ENCODE measurements around the gene LINGO1. TPM values are rescaled to one million over a fixed set of nuclear protein-coding genes. Genes with fewer than 3 reads are reported as not detected.

The LINGO1 gene
- total RNA-seq, 1 experiment from 2014 or later = 51.3 TPM

GRCh38 chr15:77666296-77666660 is 33.6 kb upstream of the LINGO1 start (continued):
- TF ChIP-seq ZMAT4 (CRISPR knock-in tag; IDR thresholded peaks at IDR 0.05) = no peak
- TF ChIP-seq ZNF532 (CRISPR knock-in tag; IDR thresholded peaks at IDR 0.05; ENCODE audit: borderline replicate concordance) = no peak
- no peak for TF ChIP-seq AFF4 (CRISPR knock-in tag; IDR thresholded peaks at IDR 0.05; ENCODE audit: borderline replicate concordance)
- TF ChIP-seq ATF2 (CRISPR knock-in tag; IDR thresholded peaks at IDR 0.05; ENCODE audit: borderline replicate concordance, low read depth) = no peak
- no peak for TF ChIP-seq GRHL2 (CRISPR knock-in tag; IDR thresholded peaks at IDR 0.05; ENCODE audit: insufficient replicate concordance, severe bottlenecking)

- no peak for TF ChIP-seq KAT7 (CRISPR knock-in tag; IDR thresholded peaks at IDR 0.05; ENCODE audit: borderline replicate concordance)
- no peak for TF ChIP-seq SMAD4 (CRISPR knock-in tag; IDR thresholded peaks at IDR 0.05)
- no peak for TF ChIP-seq ATF6 (CRISPR knock-in tag; IDR thresholded peaks at IDR 0.05)
- no peak for TF ChIP-seq E2F1 (CRISPR knock-in tag; IDR thresholded peaks at IDR 0.05)
- TF ChIP-seq EMX1 (CRISPR knock-in tag; IDR thresholded peaks at IDR 0.05) = no peak
- no peak for TF ChIP-seq RELA (CRISPR knock-in tag; IDR thresholded peaks at IDR 0.05; ENCODE audit: borderline replicate concordance)
- ChIA-PET POLR2A (no interaction called here), CTCF (interaction anchor here (0.9 to 15.4 kb wide), 6 partner anchors 29 to 234 kb away, joined by 3 to 237 read pairs (median 12); partner anchors contain the start of gene LINGO1)
- DNase-seq (ENCODE audit: low spot score) (no peak), ATAC-seq (no peak)
- Mint-ChIP-seq H3K27me3 (ENCODE audit: low read depth) (no peaks in the 10 kb centered on the region), H3K36me3 (no peaks in the 10 kb centered on the region), H3K27ac (no peak overlapping the region; the same call in 1 of the 2 replicates), H3K4me1 (peaks cover 15% of the 10 kb centered on the region), H3K4me3 (no peak overlapping the region), H3K9me3 (no peaks in the 10 kb centered on the region)
These were observed 33.0 kb upstream of the LINGO1 start for GRCh38 chr15:77665530-77666295.

All from WTC11 (cell line).